Trophoblast cell (in vitro differentiated cells and primary cell): ENCODE data around the gene TAS1R3.

Source experiments
- DNase-seq, 2 donors: peaks; one replicate each; pipeline ENCODE4 v3.0.0-alpha.2; 2016
- H2AFZ ChIP-seq: 2 replicates; pipeline ENCODE4 v1.6.1; 2013; ENCODE audit warnings: low read length, moderate library complexity, mild to moderate bottlenecking; ENCODE audit not compliant: insufficient read depth, poor library complexity
- H2AK5ac ChIP-seq: 2 replicates; pipeline ENCODE4 v1.6.1; 2013; ENCODE audit warnings: mild to moderate bottlenecking, low read length
- H2BK120ac ChIP-seq: 2 replicates; pipeline ENCODE4 v1.6.1; 2013; ENCODE audit warnings: low read length, mild to moderate bottlenecking, moderate library complexity; ENCODE audit not compliant: insufficient read depth, poor library complexity
- H2BK12ac ChIP-seq: 2 replicates; pipeline ENCODE4 v1.6.1; 2013; ENCODE audit warnings: mild to moderate bottlenecking, low read length, moderate library complexity
- H2BK5ac ChIP-seq: 2 replicates; pipeline ENCODE4 v1.6.1; 2013; ENCODE audit warnings: low read length, low read depth, moderate library complexity, mild to moderate bottlenecking; ENCODE audit not compliant: poor library complexity
- H3K14ac ChIP-seq: 2 replicates; pipeline ENCODE4 v1.6.1; 2013; ENCODE audit warnings: mild to moderate bottlenecking, low read length
- H3K18ac ChIP-seq: 2 replicates; pipeline ENCODE4 v1.6.1; 2013; ENCODE audit warnings: mild to moderate bottlenecking, low read length
- H3K23ac ChIP-seq: 2 replicates; pipeline ENCODE4 v1.6.1; 2013; ENCODE audit warnings: low read length
- H3K27ac ChIP-seq: 2 replicates; pipeline ENCODE4 v1.5.1; 2013; ENCODE audit warnings: low read depth, mild to moderate bottlenecking, inconsistent platforms, low read length, moderate library complexity
- H3K27me3 ChIP-seq: 2 replicates; pipeline ENCODE4 v1.6.1; 2013; ENCODE audit warnings: inconsistent platforms, mild to moderate bottlenecking, low read length, moderate library complexity; ENCODE audit not compliant: insufficient read depth
- H3K36me3 ChIP-seq, 2 experiments: 1 replicate in 1 of 2; 2 replicates in 1 of 2; pipeline ENCODE4 v1.6.1; 2013; ENCODE audit warnings: low read length in 2 of 2, mild to moderate bottlenecking in 2 of 2, moderate library complexity in 1 of 2; ENCODE audit not compliant: insufficient read depth in 2 of 2, control insufficient read depth in 1 of 2
- H3K4ac ChIP-seq: 2 replicates; pipeline ENCODE4 v1.6.1; 2013; ENCODE audit warnings: low read depth, mild to moderate bottlenecking, low read length, moderate library complexity
- H3K4me1 ChIP-seq, 2 experiments: 1 replicate in 1 of 2; 2 replicates in 1 of 2; pipeline ENCODE4 v1.6.1; 2013; ENCODE audit warnings: low read length in 2 of 2, mild to moderate bottlenecking in 2 of 2, moderate library complexity in 1 of 2; ENCODE audit not compliant: insufficient read depth in 2 of 2, control insufficient read depth in 1 of 2
- H3K4me2 ChIP-seq: 2 replicates; pipeline ENCODE4 v1.6.1; 2013; ENCODE audit warnings: inconsistent platforms, mild to moderate bottlenecking, low read length, moderate library complexity
- H3K4me3 ChIP-seq: 2 replicates; pipeline ENCODE4 v1.5.1; 2013; ENCODE audit warnings: mild to moderate bottlenecking, low read depth, low read length, inconsistent platforms
- H3K79me1 ChIP-seq: one replicate; pipeline ENCODE4 v1.6.1; 2013; ENCODE audit warnings: low read length
- H3K79me2 ChIP-seq: 2 replicates; pipeline ENCODE4 v1.6.1; 2013; ENCODE audit warnings: low read length, mild to moderate bottlenecking; ENCODE audit not compliant: control insufficient read depth, insufficient read depth, poor library complexity
- H3K9ac ChIP-seq: 2 replicates; pipeline ENCODE4 v1.6.1; 2013; ENCODE audit warnings: mild to moderate bottlenecking, low read length
- H3K9me3 ChIP-seq: 2 replicates; pipeline ENCODE4 v1.6.1; 2013; ENCODE audit warnings: low read depth, mild to moderate bottlenecking, control low read depth, inconsistent platforms, low read length; ENCODE audit not compliant: insufficient read depth
- H4K12ac ChIP-seq: 2 replicates; pipeline ENCODE4 v1.6.1; 2013; ENCODE audit warnings: low read depth, mild to moderate bottlenecking, low read length, moderate library complexity
- H4K8ac ChIP-seq: 2 replicates; pipeline ENCODE4 v1.6.1; 2013; ENCODE audit warnings: low read depth, mild to moderate bottlenecking, low read length, moderate library complexity
- H4K91ac ChIP-seq: one replicate; pipeline ENCODE4 v1.6.1; 2013; ENCODE audit warnings: low read depth, mild to moderate bottlenecking, low read length, moderate library complexity
- WGBS: extraction: QIAGEN DNeasy Blood & Tissue Kit; methylation state at CpG from one replicate; pipeline ENCODE4 v1.1.7; 2013; ENCODE audit warnings: missing lambda C conversion rate; ENCODE audit not compliant: insufficient read length, insufficient coverage; ENCODE audit errors: extremely low coverage; 5-methylcytosine and 5-hydroxymethylcytosine counted together

Gene TAS1R3

GRCh38 chr1:1374929-1375662 lies 44.0 kb downstream of the TAS1R3 start, which contains the start of gene AURKAIP1:
TSS of gene AURKAIP1 (minus strand) at chr1:1375207. CDS start at chr1:1374756, 451 bp downstream.
- Histone ChIP-seq H3K9ac (peak within 1 kb of the TSS; percentile 97), H3K23ac (no peak within 1 kb of the TSS), H3K9me3 (peaks cover 2% of the 10 kb centered on the region), H3K14ac (peak within 1 kb of the TSS; percentile 89), H4K91ac (peak within 1 kb of the TSS; percentile 99), H3K27ac (peak within 1 kb of the TSS; percentile 93), H3K27me3 (no peaks in the 10 kb centered on the region), H3K79me1 (peaks cover 8% of the 10 kb centered on the region), H3K4ac (peak within 1 kb of the TSS; percentile 95), H3K18ac (peak within 1 kb of the TSS; percentile 98), H3K4me1 (peaks cover 11 to 13% of the 10 kb centered on the region in 2 experiments), H3K36me3 (peaks cover 26 to 29% of the 10 kb centered on the region in 2 experiments), H4K12ac (peak within 1 kb of the TSS; percentile 98), H2BK5ac (peak within 1 kb of the TSS; percentile 96), H4K8ac (peak within 1 kb of the TSS; percentile 99), H2AK5ac (peak within 1 kb of the TSS; percentile 98), H2AFZ (peak within 1 kb of the TSS; percentile 96), H3K4me2 (peak within 1 kb of the TSS; percentile 75), H3K79me2 (peaks cover 13% of the 10 kb centered on the region), H2BK12ac (peak within 1 kb of the TSS; percentile 39), H3K4me3 (peak within 1 kb of the TSS; percentile 90), H2BK120ac (peak within 1 kb of the TSS; percentile 97)
- DNase-seq: peak; percentile 100
- WGBS: no CpG with 5 or more reads among the region's 85 CpGs

GRCh38 chr1:1376551-1377226 lies 45.6 kb downstream of the TAS1R3 start:
- H4K8ac ChIP-seq: peak overlapping the region; percentile 96
- no peak for DNase-seq
- H3K36me3 ChIP-seq: peaks cover 35% of the 10 kb centered on the region in 2 experiments
- H3K4me2 ChIP-seq: no peak overlapping the region
- H3K4ac ChIP-seq: peak overlapping the region; percentile 25
- peaks cover 4% of the 10 kb centered on the region for H3K9me3 ChIP-seq
- no peak overlapping the region for H3K23ac ChIP-seq
- no peaks in the 10 kb centered on the region for H3K27me3 ChIP-seq
- WGBS: no CpG with 5 or more reads among the region's 10 CpGs
- no peak overlapping the region for H3K4me3 ChIP-seq
- no peak overlapping the region for H3K9ac ChIP-seq
- no peak overlapping the region for H3K18ac ChIP-seq
- H3K79me1 ChIP-seq: peaks cover 8% of the 10 kb centered on the region
- peaks cover 11 to 13% of the 10 kb centered on the region in 2 experiments for H3K4me1 ChIP-seq
- H4K91ac ChIP-seq: no peak overlapping the region
- no peak overlapping the region for H2BK5ac ChIP-seq
- no peak overlapping the region for H3K14ac ChIP-seq
- H2AFZ ChIP-seq: no peak overlapping the region
- H2BK12ac ChIP-seq: no peak overlapping the region
- no peak overlapping the region for H3K27ac ChIP-seq
- peak overlapping the region; percentile 63 for H2AK5ac ChIP-seq
- peaks cover 13% of the 10 kb centered on the region for H3K79me2 ChIP-seq
- H2BK120ac ChIP-seq: no peak overlapping the region
- peak overlapping the region; percentile 76 for H4K12ac ChIP-seq

- peaks cover 8% of the 10 kb centered on the region for H3K79me1 ChIP-seq
- H3K79me2 ChIP-seq: peaks cover 13% of the 10 kb centered on the region
- H3K27me3 ChIP-seq: no peaks in the 10 kb centered on the region
- no peak overlapping the region for H3K27ac ChIP-seq
- no peak overlapping the region for H2AFZ ChIP-seq
- H4K91ac ChIP-seq: no peak overlapping the region
- no peak overlapping the region for H2BK12ac ChIP-seq
- no peak overlapping the region for H3K18ac ChIP-seq
- no peak overlapping the region for H4K12ac ChIP-seq
- H2AK5ac ChIP-seq: no peak overlapping the region
- H3K4me3 ChIP-seq: no peak overlapping the region
- H4K8ac ChIP-seq: no peak overlapping the region
- no peak overlapping the region for H3K4ac ChIP-seq
- peaks cover 29 to 34% of the 10 kb centered on the region in 2 experiments for H3K36me3 ChIP-seq
- H3K23ac ChIP-seq: no peak overlapping the region
- peaks cover 4% of the 10 kb centered on the region for H3K9me3 ChIP-seq
- no peak overlapping the region for H2BK120ac ChIP-seq
- peaks cover 11 to 13% of the 10 kb centered on the region in 2 experiments for H3K4me1 ChIP-seq
- H3K9ac ChIP-seq: no peak overlapping the region
- no peak overlapping the region for H3K4me2 ChIP-seq
- H3K14ac ChIP-seq: no peak overlapping the region
- no peak overlapping the region for H2BK5ac ChIP-seq
- no peak for DNase-seq
- no CpG with 5 or more reads among the region's 16 CpGs for WGBS
These were observed 46.6 kb downstream of the TAS1R3 start for GRCh38 chr1:1377540-1378205.

GRCh38 chr1:1380860-1381259 lies 49.8 kb downstream of the TAS1R3 start:
- Histone ChIP-seq H3K4ac (no peak overlapping the region), H3K4me1 (peaks cover 3% of the 10 kb centered on the region in 2 experiments), H3K18ac (no peak overlapping the region), H3K79me2 (no peaks in the 10 kb centered on the region), H2BK5ac (no peak overlapping the region), H4K12ac (no peak overlapping the region), H2BK12ac (no peak overlapping the region), H3K79me1 (peaks cover 3% of the 10 kb centered on the region), H3K23ac (no peak overlapping the region), H3K14ac (no peak overlapping the region), H3K9ac (no peak overlapping the region), H3K27me3 (no peaks in the 10 kb centered on the region), H4K8ac (no peak overlapping the region), H2AFZ (no peak overlapping the region), H3K36me3 (peaks cover 25 to 33% of the 10 kb centered on the region in 2 experiments), H2BK120ac (no peak overlapping the region), H3K4me3 (no peak overlapping the region), H2AK5ac (no peak overlapping the region), H3K4me2 (no peak overlapping the region), H3K9me3 (peaks cover 7% of the 10 kb centered on the region), H4K91ac (no peak overlapping the region), H3K27ac (no peak overlapping the region)
- no CpG with 5 or more reads among the region's 16 CpGs for WGBS
- DNase-seq: no peak
